GM12878 (cell line): Measurements from ENCODE around the gene WSCD2. TPM values are rescaled to one million over a fixed set of nuclear protein-coding genes. Genes with fewer than 3 reads are reported as not detected.

Experiments used
- ATAC-seq: fragments of 200-7000 bp; cut with Tn5 transposase; 3 replicates; pipeline ENCODE4 v1.9.1; 2020; ENCODE audit warnings: mild to moderate bottlenecking, moderate library complexity
- BruUV-seq: library from RNA; stranded (reverse); fragments of 400-500 nt; replicated peaks from 2 replicates; lab custom pipeline; 2021; lab: Mats Ljungman, UMichigan
- CTCF ChIA-PET: fragments of 300-600 bp; sonication (Branson Sonifier 250); formaldehyde crosslinking; extraction: SDS; loops from one replicate; lab custom pipeline; 2021; ENCODE audit warnings: inconsistent platforms; lab: Yijun Ruan, JAX
- POLR2A ChIA-PET: fragments of 350-600 bp; formaldehyde crosslinking; extraction: SDS; loops from one replicate; lab custom pipeline; 2021; ENCODE audit warnings: inconsistent platforms; lab: Charles Lee
- RAD21 ChIA-PET: fragments of 300-600 bp; sonication (Branson Sonifier 250); formaldehyde crosslinking; loops from one replicate; lab custom pipeline; 2023; ENCODE audit warnings: antibody characterized with exemption; ENCODE audit not compliant: unreplicated experiment; lab: Charles Lee
- SMC1A ChIA-PET: fragments of 300-600 bp; sonication (Branson Sonifier 250); formaldehyde crosslinking; loops from one replicate; lab custom pipeline; 2023; ENCODE audit not compliant: unreplicated experiment, uncharacterized antibody; lab: Charles Lee
- DNase-seq: peaks from one replicate; pipeline ENCODE4 v3.0.0-alpha.2; 2011; ENCODE audit warnings: low read depth, low spot score
- FAIRE-seq: peaks from 3 replicates; lab custom pipeline; 2011; peaks lifted over from hg19 to GRCh38; lab: Jason Lieb, UNC
- H2AFZ ChIP-seq: 2 replicates; pipeline ENCODE4 v1.6.0; 2011; ENCODE audit warnings: low read depth, low read length, control low read depth; ENCODE audit not compliant: control insufficient read depth
- H3K27ac ChIP-seq: 2 replicates; pipeline ENCODE4 v1.5.1; 2011; ENCODE audit warnings: control low read depth; ENCODE audit not compliant: control insufficient read depth, insufficient read depth
- H3K27me3 ChIP-seq, 2 experiments: replicated peaks in 1 of 2; 2 replicates each; pipeline versions ENCODE4 v1.6.0 to v1.6.1; 2011; ENCODE audit warnings: low read length in 1 of 2; ENCODE audit not compliant: control insufficient read depth in 2 of 2, insufficient read depth in 2 of 2
- H3K36me3 ChIP-seq, 2 experiments: 2 replicates each; pipeline ENCODE4 v1.5.1; 2011; ENCODE audit warnings: low read length in 1 of 2; ENCODE audit not compliant: control insufficient read depth in 2 of 2, insufficient read depth in 2 of 2
- H3K4me1 ChIP-seq: 2 replicates; pipeline ENCODE4 v1.6.1; 2011; ENCODE audit warnings: mild to moderate bottlenecking, low read length, moderate library complexity, mixed read lengths; ENCODE audit not compliant: control insufficient read depth, insufficient read depth
- H3K4me2 ChIP-seq: 2 replicates; pipeline ENCODE4 v1.6.0; 2011; ENCODE audit warnings: control low read depth; ENCODE audit not compliant: control insufficient read depth, insufficient read depth
- H3K4me3 ChIP-seq: fragments of 200-600 bp; sonication (generic); 2 replicates; pipeline ENCODE4 v1.5.1; 2016
- H3K79me2 ChIP-seq: 2 replicates; pipeline ENCODE4 v1.6.0; 2011; ENCODE audit warnings: low read length; ENCODE audit not compliant: control insufficient read depth, insufficient read depth
- H3K9ac ChIP-seq: 2 replicates; pipeline ENCODE4 v1.8.0; 2011; ENCODE audit warnings: low read length, control low read depth, mixed read lengths; ENCODE audit not compliant: control insufficient read depth, insufficient read depth
- H3K9me3 ChIP-seq: replicated peaks from 3 replicates; pipeline ENCODE4 v1.5.1; 2011; ENCODE audit warnings: mild to moderate bottlenecking, low read length; ENCODE audit not compliant: control insufficient read depth, insufficient read depth
- H4K20me1 ChIP-seq: 2 replicates; pipeline ENCODE4 v1.6.0; 2011; ENCODE audit not compliant: control insufficient read depth, insufficient read depth
- BHLHE40 ChIP-seq, 2 experiments: fragments of 450-650 bp in 1 of 2; IDR thresholded peaks; 2 replicates each; pipeline ENCODE4 v1.6.1; 2011 to 2017; ENCODE audit warnings: low read depth in 2 of 2, borderline replicate concordance in 1 of 2, improper control_type of control experiment in 1 of 2, low read length in 1 of 2, mild to moderate bottlenecking in 1 of 2
- PAX5 ChIP-seq: IDR thresholded peaks from 2 replicates; pipeline ENCODE4 v1.6.1; 2011; ENCODE audit warnings: low read depth, low read length, borderline replicate concordance
- SUPT20H ChIP-seq: IDR thresholded peaks from 2 replicates; pipeline ENCODE4 v1.6.1; 2011; ENCODE audit warnings: low read depth, mild to moderate bottlenecking, low read length, moderate library complexity, borderline replicate concordance; ENCODE audit not compliant: control insufficient read depth
- TARDBP ChIP-seq: IDR thresholded peaks from 2 replicates; pipeline ENCODE4 v1.6.1; 2016; ENCODE audit warnings: borderline replicate concordance
- WGBS: methylation state at CpG from one replicate; pipeline ENCODE4 v1.1.6; 2016; ENCODE audit warnings: low lambda C conversion rate; ENCODE audit not compliant: insufficient replicate concordance, insufficient coverage; ENCODE audit errors: missing lambda C conversion rate; 5-methylcytosine and 5-hydroxymethylcytosine counted together
- in situ Hi-C: fragments of 300-500 bp; cut with MboI; formaldehyde crosslinking; loops from 9 replicates; pipeline ENCODE4 v1.14.3; 2018; ENCODE audit warnings: mixed read lengths
- intact Hi-C: fragments of 100-400 bp; cut with micrococcal nuclease; formaldehyde crosslinking; loops from one replicate; pipeline ENCODE4 v1.14.2; 2022; ENCODE audit not compliant: unreplicated experiment
- polyA plus RNA-seq, 11 experiments: library from polyadenylated mRNA; depleted of rRNA in 4 of 11; unstranded in 6 of 11; stranded (reverse) in 5 of 11; fragments of >200 nt; fragmentation: Nextera tagmentation in 4 of 11; fragmentation: Illumina TruSeq in 1 of 11; extraction: Ambion mirVana in 4 of 11; extraction: Trizol in 1 of 11; gene quantifications; 1 replicate in 1 of 11; 2 replicates in 10 of 11; pipeline versions ENCODE4 v1.2.1 to v1.2.3, GENCODE V29; 2011 to 2016; ENCODE audit warnings: inconsistent platforms in 2 of 11, missing spikeins in 2 of 11, low read depth in 1 of 11
- total RNA-seq, 4 experiments: library from RNA; depleted of rRNA in 3 of 4; stranded (reverse); fragments of >200 nt in 3 of 4; fragmentation: Illumina TruSeq in 1 of 4; extraction: Trizol in 1 of 4; gene quantifications; 2 replicates each; pipeline versions ENCODE4 v1.2.1 to v1.2.3, GENCODE V29; 2013 to 2021
- TF ChIP-seq, protein P1 (sequence below): fragments of 450-650 bp; IDR thresholded peaks from 2 replicates; pipeline ENCODE4 v1.6.1; 2018; ENCODE audit warnings: borderline replicate concordance, mild to moderate bottlenecking; ENCODE audit not compliant: partially characterized antibody
- TF ChIP-seq, protein P2 (sequence below): fragments of 450-650 bp; IDR thresholded peaks from 2 replicates; pipeline ENCODE4 v1.6.1; 2014; ENCODE audit warnings: mild to moderate bottlenecking
- TF ChIP-seq, protein P3 (sequence below): fragments of 450-650 bp; IDR thresholded peaks from 2 replicates; pipeline ENCODE4 v1.6.1; 2017; ENCODE audit warnings: mild to moderate bottlenecking, low read depth, inconsistent platforms; ENCODE audit not compliant: poor library complexity, severe bottlenecking

Gene WSCD2
- total and polyA plus RNA-seq, 10 of the 15 experiments (the other 5 are each of a cell fraction or from before 2014, with no cell fraction given), result 0.41 TPM; not detected in 9

DNA sequence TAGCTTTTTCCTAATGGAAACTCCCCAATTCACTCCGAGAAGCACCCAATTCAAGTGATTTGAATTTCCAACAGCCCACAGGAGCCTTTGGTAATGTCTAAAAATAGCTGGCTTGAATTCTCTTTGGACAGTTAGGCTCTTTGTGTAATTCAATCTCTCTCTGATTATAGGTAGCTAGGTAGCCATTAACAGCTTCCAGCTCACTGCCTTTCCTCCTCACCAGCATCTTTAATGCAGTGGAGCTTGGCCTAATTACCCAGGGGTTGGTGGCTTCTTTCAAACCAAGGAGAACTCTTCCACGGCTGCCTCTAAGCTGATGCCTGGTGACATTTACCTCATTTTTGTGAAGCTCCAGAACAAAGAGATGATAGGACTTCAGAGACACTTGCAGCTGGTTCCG lies 86.4 kb downstream of the WSCD2 start:
- ATAC-seq, result no peak
- in situ Hi-C loops, result no loop called here
- BruUV-seq, result no TSS peak
- FAIRE-seq, result no peak
- ChIA-PET RAD21 (no interaction called here), SMC1A (interaction anchor here (1.9 kb wide), 1 partner anchor 242 kb away, joined by 4 read pairs; no protein-coding TSS in a partner anchor)
- 8% methylated on average over 3 of the region's 3 CpGs for WGBS
- no peaks in the 10 kb centered on the region for H4K20me1 ChIP-seq
- no peak overlapping the region for H3K9ac ChIP-seq
- H3K36me3 ChIP-seq, result no peaks in the 10 kb centered on the region
- no peak overlapping the region for H3K4me2 ChIP-seq
- H3K79me2 ChIP-seq, result no peaks in the 10 kb centered on the region
- H2AFZ ChIP-seq, result no peak overlapping the region
- no peaks in the 10 kb centered on the region for H3K9me3 ChIP-seq
- no peak overlapping the region for H3K4me3 ChIP-seq
- intact Hi-C loops, result no loop called here
- no peak for TF ChIP-seq TARDBP
- TF ChIP-seq, all 136 proteins: peak for 0
- ChIA-PET POLR2A (no interaction called here), CTCF (interaction anchor here (0.7 kb wide), 1 partner anchor 41 kb away, joined by 4 read pairs; no protein-coding TSS in a partner anchor)
- Histone ChIP-seq H3K4me1 (no peaks in the 10 kb centered on the region), H3K27ac (no peak overlapping the region), H3K27me3 (no peaks in the 10 kb centered on the region; a peak in 2 of 4 replicates)
- no peak for DNase-seq

DNA sequence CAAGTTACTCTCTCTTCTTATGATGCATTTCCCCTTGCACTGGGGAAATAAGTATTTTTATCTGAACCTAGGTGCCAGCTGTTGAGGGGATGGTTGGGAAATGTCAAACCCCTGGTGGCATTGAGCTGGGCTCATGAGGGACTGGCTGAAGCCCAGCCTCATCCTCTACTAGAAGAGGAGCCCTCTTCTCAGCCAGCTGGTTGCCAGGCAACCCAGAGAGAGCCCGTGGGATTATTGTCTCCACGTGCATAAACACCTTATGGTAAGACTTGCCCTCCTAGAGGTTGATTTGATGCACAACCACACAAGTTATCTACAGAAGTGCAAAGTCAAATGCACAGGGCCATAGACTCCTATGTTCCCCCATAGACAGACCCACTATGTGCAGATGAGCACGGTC lies 89.8 kb downstream of the WSCD2 start:
- no peaks in the 10 kb centered on the region for H3K79me2 ChIP-seq
- no peak overlapping the region for H2AFZ ChIP-seq
- no TSS peak for BruUV-seq
- WGBS, result 0% methylated on average over 3 of the region's 3 CpGs
- H3K4me3 ChIP-seq, result no peak overlapping the region
- in situ Hi-C loops, result no loop called here
- ChIA-PET POLR2A (no interaction called here), RAD21 (no interaction called here), CTCF (no interaction called here), SMC1A (no interaction called here)
- H3K27me3 ChIP-seq, result peaks cover 0 to 2% of the 10 kb centered on the region in 2 experiments; a peak in 2 of 4 replicates
- FAIRE-seq (no peak), ATAC-seq (no peak), DNase-seq (no peak)
- H3K9me3 ChIP-seq, result no peaks in the 10 kb centered on the region
- no peaks in the 10 kb centered on the region for H3K4me1 ChIP-seq
- H3K27ac ChIP-seq, result no peak overlapping the region
- no peak overlapping the region for H3K9ac ChIP-seq
- intact Hi-C loops, result no loop called here
- H3K4me2 ChIP-seq, result no peak overlapping the region
- no peaks in the 10 kb centered on the region for H3K36me3 ChIP-seq
- no peaks in the 10 kb centered on the region for H4K20me1 ChIP-seq
- TF ChIP-seq, protein P1, sequence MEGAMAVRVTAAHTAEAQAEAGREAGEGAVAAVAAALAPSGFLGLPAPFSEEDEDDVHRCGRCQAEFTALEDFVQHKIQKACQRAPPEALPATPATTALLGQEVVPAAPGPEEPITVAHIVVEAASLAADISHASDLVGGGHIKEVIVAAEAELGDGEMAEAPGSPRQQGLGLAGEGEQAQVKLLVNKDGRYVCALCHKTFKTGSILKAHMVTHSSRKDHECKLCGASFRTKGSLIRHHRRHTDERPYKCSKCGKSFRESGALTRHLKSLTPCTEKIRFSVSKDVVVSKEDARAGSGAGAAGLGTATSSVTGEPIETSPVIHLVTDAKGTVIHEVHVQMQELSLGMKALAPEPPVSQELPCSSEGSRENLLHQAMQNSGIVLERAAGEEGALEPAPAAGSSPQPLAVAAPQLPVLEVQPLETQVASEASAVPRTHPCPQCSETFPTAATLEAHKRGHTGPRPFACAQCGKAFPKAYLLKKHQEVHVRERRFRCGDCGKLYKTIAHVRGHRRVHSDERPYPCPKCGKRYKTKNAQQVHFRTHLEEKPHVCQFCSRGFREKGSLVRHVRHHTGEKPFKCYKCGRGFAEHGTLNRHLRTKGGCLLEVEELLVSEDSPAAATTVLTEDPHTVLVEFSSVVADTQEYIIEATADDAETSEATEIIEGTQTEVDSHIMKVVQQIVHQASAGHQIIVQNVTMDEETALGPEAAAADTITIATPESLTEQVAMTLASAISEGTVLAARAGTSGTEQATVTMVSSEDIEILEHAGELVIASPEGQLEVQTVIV, result no peak
- no peak for TF ChIP-seq PAX5
- no peak for TF ChIP-seq BHLHE40 (IDR thresholded peaks at IDR 0.05; ENCODE audit: borderline replicate concordance in 1 of 2, low read depth in 2 of 2, low read length in 1 of 2)
- TF ChIP-seq, protein P2, sequence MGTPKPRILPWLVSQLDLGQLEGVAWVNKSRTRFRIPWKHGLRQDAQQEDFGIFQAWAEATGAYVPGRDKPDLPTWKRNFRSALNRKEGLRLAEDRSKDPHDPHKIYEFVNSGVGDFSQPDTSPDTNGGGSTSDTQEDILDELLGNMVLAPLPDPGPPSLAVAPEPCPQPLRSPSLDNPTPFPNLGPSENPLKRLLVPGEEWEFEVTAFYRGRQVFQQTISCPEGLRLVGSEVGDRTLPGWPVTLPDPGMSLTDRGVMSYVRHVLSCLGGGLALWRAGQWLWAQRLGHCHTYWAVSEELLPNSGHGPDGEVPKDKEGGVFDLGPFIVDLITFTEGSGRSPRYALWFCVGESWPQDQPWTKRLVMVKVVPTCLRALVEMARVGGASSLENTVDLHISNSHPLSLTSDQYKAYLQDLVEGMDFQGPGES, result no peak
- TF ChIP-seq, protein P3, sequence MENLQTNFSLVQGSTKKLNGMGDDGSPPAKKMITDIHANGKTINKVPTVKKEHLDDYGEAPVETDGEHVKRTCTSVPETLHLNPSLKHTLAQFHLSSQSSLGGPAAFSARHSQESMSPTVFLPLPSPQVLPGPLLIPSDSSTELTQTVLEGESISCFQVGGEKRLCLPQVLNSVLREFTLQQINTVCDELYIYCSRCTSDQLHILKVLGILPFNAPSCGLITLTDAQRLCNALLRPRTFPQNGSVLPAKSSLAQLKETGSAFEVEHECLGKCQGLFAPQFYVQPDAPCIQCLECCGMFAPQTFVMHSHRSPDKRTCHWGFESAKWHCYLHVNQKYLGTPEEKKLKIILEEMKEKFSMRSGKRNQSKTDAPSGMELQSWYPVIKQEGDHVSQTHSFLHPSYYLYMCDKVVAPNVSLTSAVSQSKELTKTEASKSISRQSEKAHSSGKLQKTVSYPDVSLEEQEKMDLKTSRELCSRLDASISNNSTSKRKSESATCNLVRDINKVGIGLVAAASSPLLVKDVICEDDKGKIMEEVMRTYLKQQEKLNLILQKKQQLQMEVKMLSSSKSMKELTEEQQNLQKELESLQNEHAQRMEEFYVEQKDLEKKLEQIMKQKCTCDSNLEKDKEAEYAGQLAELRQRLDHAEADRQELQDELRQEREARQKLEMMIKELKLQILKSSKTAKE, result no peak
- no peak for TF ChIP-seq SUPT20H
